Bone marrow (tissue), 2 donors: ENCODE results near the gene CDK5R1.
A peak's percentile ranks its signal among the peaks of the same experiment; 100 is the strongest.
"Not testable (repeated sequence)": the region's sequence is repeated elsewhere in the genome, so short reads cannot be mapped to it uniquely, and the experiment has no call there.

ENCODE experiments used
- DNase-seq, 2 donors: peaks; one replicate each; lab custom pipeline; 2025; lab: John Stamatoyannopoulos, UW

CDK5R1 gene

DNA sequence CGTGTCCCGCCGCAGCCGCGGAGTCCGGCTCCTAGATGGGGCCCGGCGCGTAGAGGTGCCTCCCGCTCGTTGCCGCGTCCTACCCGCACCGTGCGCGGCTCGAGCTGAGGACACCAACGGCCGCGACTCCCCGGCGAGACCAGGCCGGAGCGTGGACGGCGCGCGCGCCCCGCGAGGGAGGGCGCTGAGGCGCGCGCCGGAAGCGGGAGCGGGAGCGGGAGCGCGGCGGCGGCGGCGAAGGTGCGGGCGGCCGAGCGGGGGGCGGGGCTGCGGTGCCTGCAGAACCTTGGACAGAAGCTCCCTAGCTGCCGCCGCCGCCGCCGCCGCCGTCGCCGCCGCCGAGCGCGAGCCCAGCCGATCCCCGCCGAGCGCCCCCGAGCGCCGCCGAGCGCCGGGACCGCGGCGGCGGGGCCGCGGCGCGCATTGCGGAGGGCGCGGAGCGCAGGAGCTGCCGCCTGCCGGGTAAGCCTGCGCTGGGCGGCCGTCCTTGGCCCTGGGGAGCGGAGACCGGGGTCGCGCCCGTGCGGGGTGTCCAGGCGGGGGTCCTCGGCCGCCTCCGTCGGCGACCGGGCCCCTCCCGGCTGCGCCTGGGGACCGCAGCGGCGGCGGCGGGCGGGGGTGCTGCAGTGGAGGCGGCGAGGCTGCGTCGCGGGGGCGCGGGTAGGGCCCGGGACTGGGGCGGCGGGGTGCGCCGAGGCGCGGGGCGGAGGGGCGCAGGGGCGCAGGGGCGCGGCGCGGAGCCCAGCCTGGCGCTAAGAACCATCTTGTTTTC, at the start of gene CDK5R1:
Gene CDK5R1, plus strand, starts transcription at position 293 of the 772 bp plus-strand sequence. CDS start 628 bp downstream, outside the sequence.
- no peak for DNase-seq

DNA sequence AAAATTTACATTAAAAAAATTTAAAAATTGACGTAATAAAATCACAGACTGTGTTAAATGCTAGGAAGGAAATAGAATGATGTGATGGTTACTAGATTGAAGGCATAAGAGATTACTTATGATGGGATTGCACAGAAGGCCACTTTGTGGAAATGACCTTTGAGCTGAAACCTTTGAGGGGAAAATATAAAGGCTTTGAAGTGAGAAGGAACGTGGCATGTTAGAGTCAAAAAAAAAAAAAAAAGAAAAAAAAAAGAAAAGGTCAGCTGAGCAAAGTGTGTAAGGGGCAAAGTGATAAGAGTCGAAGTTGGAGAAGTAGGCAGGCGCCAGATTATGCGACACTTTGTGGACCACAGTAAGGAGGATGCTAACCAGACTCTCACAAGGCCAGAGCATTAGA, 46.1 kb upstream of the CDK5R1 start:
- DNase-seq = no peak

DNA sequence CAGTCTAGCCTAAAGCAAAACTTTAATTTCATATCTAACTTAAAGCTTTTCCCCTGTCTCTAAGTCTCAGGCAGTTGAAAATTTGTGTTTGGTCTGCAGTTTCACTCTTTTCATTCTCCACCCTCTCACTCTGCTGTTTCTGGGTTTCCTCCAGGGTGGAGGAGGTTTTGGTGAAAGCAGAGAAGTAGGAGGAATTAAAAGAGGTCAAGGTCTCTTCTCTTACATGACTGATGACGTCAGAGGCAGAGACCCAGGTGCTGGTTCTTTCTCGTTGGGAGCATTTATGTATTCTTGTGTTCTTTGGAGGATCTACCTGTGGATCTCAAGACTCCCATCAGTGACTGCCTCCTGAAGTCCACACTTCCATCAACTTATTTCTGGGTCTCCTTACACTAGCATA, 44.9 kb upstream of the CDK5R1 start:
- DNase-seq = no peak

DNA sequence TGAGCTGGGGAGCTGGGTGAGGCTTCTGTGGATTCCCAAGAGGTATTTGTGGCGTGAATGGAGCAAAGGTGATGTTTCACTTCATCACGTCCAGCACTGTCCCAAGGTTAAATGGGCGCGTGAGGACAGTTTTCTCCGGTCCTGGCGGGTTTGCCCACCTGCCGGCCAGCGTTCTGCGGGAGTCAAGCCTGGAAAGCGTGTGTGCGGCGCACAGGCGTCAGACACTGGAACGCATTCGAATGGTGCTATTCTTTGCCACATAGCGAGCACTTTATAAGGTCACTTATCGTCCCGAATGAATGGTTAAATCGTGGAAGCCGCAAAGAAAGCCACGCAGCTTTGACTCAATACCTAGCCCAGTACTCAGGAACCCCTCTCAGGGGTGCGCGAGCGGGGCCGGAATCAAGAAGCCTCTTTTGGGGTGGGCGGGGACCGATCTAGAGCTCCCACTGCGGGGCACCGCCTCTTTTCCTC, 42.9 kb upstream of the CDK5R1 start:
- DNase-seq = no peak

DNA sequence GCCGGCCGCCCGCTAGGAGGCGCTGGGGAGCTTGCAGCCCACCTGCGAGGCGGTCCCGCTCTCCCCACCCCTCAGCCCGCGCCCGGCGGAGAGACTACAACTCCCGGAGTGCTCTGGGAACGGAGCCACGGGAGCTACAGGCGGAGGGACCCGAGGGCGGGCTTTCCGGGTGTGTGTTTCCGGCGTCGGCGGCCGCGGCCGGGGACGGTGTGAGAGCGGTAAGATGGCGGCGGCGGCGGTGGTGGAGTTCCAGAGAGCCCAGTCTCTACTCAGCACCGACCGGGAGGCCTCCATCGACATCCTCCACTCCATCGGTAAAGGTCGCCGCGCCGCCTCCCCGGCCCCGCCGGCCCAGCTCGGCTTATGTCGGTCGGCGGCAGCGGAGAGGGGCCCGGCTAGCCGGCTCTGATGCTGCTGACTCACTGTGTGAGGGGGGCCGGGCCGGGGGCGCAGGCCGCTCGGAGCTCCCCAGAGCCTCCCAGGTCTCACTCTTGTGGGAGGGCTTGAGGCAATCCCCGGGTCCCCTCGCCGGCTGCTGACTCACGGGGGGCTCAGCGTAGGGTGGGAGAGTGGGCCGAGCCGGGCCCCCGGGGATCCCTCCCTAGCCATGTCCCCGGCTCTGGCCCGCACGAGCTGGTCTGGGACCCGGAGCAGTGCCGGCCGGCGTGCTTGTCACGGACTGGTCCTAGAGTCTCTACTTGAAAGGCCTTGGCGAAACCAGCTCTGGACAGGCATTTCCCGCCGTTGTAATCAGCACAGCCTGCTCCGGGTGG, 42.3 kb upstream of the CDK5R1 start, which contains the start of gene PSMD11:
Gene PSMD11, plus strand, starts transcription at position 210 of the 773 bp plus-strand sequence. Its CDS starts 14 bp downstream, at position 224.
- peak; percentile 87 to 96 for DNase-seq

DNA sequence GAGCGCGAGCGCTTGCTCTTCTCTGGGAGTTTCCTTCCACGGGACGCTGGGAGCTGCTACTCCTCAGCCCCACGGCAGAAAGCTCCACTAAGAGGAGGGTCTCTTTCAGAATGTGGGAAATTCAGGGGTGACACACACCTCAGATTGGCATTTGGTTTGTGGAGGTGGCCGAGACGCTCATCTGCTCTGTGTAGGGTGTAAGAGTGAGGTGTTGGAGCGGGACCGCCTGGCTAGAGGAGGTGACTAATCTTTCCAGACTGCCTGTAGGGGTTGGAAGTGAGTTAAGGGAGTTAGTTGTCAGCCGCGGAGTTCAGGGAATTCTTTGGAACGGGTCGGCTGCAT, 41.7 kb upstream of the CDK5R1 start:
- peak in 1 of 2 donors; percentile 58 for DNase-seq

DNA sequence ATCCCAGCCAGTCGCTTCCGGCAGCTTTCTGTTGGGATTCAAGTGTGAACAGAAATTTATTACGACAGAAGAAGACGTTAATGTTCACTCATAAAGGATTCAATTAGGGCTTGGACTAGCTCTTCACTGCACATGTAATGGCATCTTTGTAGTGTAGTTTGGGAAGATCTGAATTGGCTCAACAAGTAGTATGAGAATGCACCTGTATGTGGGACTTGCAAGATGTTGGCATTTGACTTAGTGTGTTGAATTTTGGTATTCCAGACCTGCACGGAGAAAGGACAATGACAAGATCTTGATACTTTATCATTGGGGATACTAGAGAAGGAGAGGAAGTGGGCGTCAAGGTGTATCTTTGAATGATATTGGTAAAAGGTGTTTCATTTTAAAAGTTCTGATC, 41.3 kb upstream of the CDK5R1 start:
- no peak for DNase-seq

DNA sequence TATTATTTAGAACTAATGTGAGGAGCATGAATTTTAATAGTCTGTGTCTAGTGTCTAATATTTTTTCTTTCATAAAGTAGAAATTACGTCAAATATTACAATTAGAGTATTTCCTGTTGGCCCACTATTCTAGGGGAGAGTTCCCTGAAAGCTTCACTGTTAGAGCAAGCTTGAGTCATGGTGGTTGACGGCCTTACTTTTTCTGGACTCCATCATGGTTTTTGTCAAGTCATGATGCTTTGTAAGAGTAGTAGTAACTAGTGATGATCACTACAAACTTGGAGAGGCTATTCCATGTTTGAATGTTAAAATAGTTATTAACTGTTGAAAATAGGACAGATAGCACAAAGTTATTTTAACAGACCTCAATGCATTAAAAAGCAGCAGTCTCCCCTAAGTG, 40.8 kb upstream of the CDK5R1 start:
- no peak for DNase-seq

DNA sequence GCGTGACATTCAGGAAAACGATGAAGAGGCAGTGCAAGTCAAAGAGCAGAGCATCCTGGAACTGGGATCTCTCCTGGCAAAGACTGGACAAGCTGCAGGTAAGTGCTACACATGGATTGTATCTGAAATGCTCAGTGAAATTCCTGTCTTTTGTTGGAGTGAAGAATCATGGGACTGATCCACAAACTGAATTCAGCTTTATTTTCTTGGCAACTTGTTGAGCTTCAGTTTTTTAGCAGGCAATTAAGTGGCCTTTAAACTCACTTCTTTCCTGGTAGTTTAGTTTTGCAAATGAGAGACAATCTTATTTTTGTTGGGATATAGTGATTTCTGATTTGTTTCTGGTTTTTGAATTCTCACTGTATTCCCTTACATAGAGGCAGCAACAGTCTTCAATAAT, 39.8 kb upstream of the CDK5R1 start:
- DNase-seq = no peak

DNA sequence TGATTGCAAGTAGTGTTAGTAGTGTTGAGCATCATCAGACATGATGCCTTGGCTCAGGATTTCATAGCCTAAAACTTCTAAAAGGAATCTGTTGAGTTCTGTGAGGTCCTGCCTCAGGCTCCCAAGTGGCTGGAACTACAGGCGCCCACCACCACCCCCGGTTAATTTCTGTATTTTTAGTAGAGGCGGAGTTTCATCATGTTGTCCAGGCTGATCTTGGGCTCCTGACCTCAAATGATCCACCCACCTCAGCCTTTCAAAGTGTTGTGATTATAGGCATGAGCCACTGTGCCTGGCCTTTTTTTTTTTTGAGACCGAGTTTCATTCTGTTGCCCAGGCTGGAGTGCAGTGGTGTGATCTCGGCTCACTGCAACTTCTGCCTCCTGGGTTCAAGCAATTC, 36.8 kb upstream of the CDK5R1 start:
- DNase-seq = no peak

DNA sequence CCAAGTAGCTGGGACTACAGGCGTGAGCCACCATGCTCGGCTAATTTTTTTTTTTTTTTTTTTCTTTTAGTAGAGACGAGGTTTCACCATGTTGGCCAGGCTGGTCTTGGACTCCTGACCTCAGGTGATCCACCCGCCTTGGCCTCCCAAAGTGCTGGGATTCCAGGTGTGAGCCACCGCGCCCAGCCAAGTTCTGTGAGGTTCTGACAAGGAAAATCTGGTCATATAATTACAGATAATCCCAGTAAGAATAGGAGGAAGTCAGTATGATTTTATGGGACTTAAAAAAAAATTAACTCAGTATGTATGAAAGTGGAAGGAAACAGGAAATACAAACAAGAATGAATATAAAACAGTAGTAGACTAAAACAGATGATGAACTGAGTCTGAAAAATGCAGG, 36.4 kb upstream of the CDK5R1 start:
- not testable (repeated sequence) for DNase-seq

DNA sequence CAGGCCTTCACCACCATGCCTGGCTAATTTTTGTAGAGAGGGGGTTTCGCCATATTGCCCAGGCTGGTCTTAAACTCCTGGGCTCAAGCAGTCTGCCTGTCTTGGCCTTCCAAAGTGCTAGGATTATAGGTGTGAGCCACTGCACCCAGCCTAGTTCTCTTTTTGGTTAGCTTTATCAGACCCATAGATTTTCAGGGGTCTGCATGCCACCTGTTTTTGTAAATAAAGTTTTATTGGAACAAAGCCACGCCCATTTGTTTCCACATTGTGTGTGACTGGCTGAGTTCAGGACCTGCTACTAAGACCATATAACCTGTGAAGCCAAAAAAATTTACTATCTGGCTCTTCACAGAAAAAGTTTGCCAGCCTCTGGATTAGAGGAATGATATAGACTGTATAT, 34.9 kb upstream of the CDK5R1 start:
- DNase-seq = no peak

DNA sequence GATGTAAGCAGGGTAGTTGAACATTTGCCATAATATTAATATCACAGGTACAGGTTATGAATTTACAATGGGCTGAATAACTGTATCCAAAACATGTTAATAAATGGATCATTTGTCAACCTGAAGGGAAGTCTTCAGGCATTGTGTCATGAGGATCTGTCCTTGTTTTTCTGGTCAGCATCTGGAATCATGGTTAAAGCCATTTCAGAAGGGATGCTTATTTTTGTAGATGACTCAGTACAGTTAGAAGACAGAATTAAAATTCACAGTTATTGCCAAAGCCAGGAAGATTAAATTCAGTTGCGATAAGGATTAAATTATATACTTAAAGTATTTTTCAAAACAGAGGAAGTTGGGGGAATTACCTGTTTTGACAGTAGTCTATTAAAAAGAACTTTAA, 34.5 kb upstream of the CDK5R1 start:
- DNase-seq = no peak

DNA sequence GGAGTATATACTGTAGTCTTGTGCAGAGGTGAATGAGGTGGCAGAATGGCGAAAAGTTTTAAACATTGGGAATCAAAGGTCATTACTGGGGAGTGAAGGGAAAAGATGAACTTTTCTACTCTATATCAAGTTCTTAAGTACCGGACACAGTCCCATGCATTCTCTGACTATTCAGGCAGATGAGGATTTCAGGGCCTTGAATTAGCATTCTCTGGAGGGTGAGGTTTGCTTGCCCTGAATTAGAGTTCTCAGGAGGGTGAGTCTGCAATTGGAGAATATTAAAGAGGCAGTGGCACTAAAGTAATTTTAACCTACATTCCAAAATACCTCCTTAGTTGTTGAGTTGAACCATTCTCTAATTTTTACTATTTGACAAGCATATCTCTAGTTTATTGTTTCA, 33.4 kb upstream of the CDK5R1 start:
- no peak for DNase-seq

DNA sequence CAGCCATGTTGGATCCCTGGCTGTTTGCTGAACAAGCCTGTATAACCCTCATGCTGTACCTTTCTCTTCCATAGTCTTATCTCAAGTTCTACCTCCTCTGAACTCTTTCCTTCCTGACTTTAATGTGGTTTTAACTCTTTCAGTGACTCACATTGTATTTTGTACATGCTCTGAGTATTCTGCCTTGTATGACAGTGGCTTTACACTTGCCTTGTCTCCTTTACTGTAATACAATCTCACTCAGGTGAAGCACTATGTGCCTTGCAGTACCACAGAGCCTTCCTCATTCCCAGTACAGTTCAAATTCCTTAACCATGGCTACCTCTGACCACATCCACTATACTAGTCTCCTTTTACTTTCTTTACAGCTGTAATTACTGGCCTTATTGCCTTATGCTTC, 28.4 kb upstream of the CDK5R1 start:
- no peak for DNase-seq

DNA sequence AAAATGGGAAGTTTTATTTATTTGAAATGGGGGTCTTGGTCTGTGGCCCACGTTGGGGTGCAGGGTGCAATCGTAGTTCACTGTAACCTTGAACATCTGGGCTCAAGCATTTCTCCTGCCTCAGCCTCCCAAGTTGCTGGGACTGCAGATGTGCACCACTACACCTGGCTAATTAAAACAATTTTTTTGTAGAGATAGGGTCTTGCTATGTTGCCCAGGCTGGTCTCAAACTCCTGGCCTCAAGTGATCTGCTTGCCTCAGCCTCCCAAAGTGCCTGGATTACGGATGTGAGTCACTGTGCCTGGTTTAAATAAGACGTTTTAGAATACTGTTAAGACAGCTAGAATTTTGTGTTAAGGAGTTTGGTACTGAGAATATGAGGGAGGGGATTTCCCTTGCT, 26.7 kb upstream of the CDK5R1 start:
- DNase-seq = no peak

DNA sequence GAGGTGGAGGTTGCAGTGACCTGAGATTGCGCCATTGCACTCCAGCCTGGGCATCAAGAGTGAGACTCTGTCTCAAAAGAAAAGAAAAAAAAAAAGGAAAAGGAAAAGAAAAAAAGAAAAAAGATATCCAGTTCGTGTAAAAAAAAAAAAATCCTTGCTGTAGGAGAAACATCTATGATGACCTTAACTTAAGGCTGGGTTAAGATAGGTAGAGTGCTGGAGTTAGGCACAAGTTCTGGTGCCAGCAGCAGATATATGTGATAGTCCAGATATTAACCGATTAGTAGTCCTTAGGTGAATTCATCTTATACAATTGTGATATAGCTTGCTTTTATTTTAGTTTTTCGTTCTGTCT, 25.3 kb upstream of the CDK5R1 start:
- DNase-seq = no peak

DNA sequence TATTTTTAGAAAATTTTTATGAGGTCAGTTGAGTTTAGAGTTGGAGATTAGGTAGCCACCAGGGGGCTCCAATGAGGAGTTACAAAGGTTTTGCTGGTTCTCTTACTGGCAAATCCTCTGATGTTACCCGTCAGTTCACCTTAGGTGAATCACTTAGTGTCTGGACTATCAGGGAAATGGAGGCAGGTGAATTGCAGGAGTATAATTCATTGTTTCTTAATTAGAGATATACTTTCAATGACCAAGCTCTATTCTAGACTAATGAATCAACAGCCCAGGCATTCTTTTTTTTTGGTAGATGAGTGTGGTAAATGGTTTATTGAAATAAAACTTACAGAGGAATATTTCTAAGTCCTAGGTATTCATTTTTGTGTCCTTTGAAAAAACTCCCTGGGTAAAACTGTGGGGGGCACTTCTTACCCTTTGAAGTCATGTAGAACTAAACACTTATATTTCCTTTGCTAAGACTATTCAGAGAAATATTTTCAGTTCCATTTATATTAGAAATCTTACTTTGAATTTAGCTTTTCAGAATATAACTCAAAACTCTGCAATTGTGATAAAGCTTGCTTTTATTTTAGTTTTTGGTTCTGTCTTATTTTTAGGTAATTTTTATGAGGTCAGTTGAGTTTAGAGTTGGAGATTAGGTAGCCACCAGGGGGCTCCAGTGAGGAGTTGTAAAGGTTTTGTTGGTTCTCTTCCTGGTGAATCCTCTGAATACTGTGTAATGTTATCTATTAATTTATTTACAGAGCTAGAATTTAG, 24.8 kb upstream of the CDK5R1 start:
- DNase-seq = peak in 1 of 2 donors; percentile 36

DNA sequence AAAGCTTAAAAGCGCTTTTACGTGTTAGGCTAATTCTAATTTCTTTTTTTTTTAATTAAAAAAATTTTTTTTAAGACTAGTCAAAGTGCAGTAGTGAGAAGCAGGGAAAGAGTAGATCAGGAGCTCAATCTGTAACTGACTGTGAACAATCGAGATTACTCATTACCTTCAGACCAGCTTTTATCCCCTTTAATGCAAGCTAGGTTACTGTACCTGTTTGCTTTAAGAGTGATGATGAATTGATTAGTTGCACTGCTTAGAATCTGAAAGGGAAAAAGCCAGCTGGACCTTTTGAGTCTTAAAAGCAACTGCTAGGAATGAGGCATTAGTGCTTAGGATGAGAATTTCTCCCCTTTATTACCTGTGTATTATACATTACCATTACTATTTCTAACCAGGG, 23.5 kb upstream of the CDK5R1 start:
- no peak for DNase-seq

DNA sequence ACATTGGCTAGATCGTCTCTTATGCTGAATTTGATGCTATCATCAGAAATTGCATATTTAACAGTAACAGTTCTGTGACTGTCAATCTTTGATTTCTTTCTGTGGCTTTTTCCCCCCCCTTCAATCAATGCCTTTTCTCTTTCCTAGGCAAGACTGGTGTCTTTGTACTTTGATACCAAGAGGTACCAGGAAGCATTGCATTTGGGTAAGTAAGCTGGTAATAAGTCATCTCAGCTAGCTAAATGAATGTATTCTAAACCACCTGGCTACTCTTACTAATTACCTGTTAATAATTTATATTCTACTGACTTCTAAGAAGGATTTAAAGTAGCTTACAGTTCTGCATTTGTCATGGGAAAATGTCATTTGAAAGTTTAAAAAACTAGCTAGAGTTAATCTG, 22.4 kb upstream of the CDK5R1 start:
- DNase-seq = no peak

DNA sequence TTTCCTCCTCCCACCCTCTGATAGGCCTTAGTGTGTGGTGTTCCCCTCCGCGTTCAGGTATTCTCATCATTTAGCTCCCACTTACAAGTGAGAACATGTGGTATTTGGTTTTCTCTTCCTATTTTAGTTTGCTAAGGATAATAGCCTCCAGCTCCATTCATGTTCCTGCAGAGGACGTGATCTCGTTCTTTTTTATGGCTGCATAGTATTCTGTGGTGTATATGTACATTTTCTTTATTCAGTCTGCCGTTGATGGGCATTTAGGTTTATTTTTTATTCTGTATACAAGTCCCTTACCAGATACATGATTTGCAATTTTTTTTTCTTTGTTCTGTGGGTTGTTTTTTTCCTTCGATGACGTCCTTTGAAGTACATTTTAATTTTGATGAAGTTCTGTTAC, 18.8 kb upstream of the CDK5R1 start:
- no peak for DNase-seq

DNA sequence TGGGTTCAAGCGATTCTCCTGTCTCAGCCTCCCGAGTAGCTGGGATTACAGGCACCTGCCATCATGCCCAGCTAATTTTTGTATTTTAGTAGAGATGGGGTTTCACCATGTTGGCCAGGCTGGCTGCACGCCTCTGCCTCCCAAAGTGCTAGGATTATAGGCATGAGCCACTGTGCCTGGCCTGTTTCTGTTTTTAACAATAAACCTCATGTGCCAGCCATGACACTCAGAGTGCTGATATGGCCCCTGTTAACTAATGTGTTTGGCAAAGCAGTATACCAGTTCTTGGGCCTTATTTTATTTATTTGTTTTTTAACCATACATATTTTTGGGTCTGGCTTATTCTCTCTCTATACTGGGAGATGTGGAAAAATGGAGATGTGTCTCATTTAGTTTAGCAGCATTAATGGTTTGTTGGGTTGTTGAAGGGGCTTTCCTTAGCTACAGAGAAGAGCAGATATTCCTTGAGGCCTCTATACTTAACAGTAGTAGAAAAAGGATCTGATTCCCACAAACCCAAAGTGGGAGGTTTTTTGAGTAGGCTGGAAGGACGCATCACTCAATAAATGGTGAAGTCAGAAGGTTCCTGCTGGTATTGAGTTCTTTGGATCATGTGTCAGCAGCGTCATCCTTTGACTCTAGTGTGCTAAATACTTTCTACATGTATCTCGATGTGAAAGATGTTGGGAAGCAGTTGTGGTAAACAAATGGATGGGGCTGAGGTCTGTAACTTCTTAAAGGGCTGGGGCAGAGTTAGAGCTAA, 16.2 kb upstream of the CDK5R1 start:
- no peak for DNase-seq
